HepG2 (cell line): ENCODE results near the gene IL3.

ENCODE experiments used
- CC2D1A ChIP-seq: sonication (generic); formaldehyde crosslinking; IDR thresholded peaks from 2 replicates; pipeline ENCODE4 v1.8.1; 2023; ENCODE audit warnings: mild to moderate bottlenecking, missing genetic modification reagents
- HOXA7 ChIP-seq: sonication (generic); formaldehyde crosslinking; IDR thresholded peaks from 2 replicates; pipeline ENCODE4 v1.8.1; 2022; ENCODE audit warnings: mild to moderate bottlenecking, missing genetic modification reagents, moderate library complexity
- JUNB ChIP-seq: sonication (generic); formaldehyde crosslinking; IDR thresholded peaks from 2 replicates; pipeline ENCODE4 v1.8.0; 2022; ENCODE audit warnings: missing genetic modification reagents, mild to moderate bottlenecking, borderline replicate concordance
- POLR2AphosphoS5 ChIP-seq: IDR thresholded peaks from 2 replicates; pipeline ENCODE4 v1.6.1; 2012; ENCODE audit warnings: low read depth, low read length

GRCh38 chr5:132055441-132055807 is 5.0 kb upstream of the IL3 start:
- TF ChIP-seq POLR2AphosphoS5 (no peak), JUNB (no peak), HOXA7 (CRISPR knock-in tag) (no peak), CC2D1A (no peak)
